Osteocyte (in vitro differentiated cells): ENCODE results near the gene CYP19A1. TPM values are rescaled to one million over a fixed set of nuclear protein-coding genes. Genes with fewer than 3 reads are reported as not detected.

Source experiments
- DNase-seq: peaks from one replicate; pipeline ENCODE4 v3.0.0; 2021; ENCODE audit warnings: mixed read lengths; ENCODE audit not compliant: unreplicated experiment; ENCODE audit errors: extremely low spot score
- H3K27ac Mint-ChIP-seq: one replicate; pipeline ENCODE4 v1.8.0; 2021; ENCODE audit warnings: mild to moderate bottlenecking, mixed read lengths; ENCODE audit not compliant: unreplicated experiment
- H3K27me3 Mint-ChIP-seq: one replicate; pipeline ENCODE4 v1.8.0; 2021; ENCODE audit warnings: mixed read lengths; ENCODE audit not compliant: unreplicated experiment
- H3K36me3 Mint-ChIP-seq: one replicate; pipeline ENCODE4 v1.8.0; 2021; ENCODE audit warnings: mixed read lengths; ENCODE audit not compliant: unreplicated experiment
- H3K4me1 Mint-ChIP-seq: one replicate; pipeline ENCODE4 v1.8.0; 2021; ENCODE audit warnings: mixed read lengths; ENCODE audit not compliant: unreplicated experiment
- H3K4me3 Mint-ChIP-seq: one replicate; pipeline ENCODE4 v1.8.0; 2021; ENCODE audit warnings: mild to moderate bottlenecking, moderate library complexity, mixed read lengths; ENCODE audit not compliant: unreplicated experiment
- H3K9me3 Mint-ChIP-seq: one replicate; pipeline ENCODE4 v1.8.0; 2021; ENCODE audit warnings: mixed read lengths; ENCODE audit not compliant: unreplicated experiment
- CTCF ChIP-seq: fragments of 200-600 bp; sonication (generic); IDR thresholded peaks from 2 replicates; pipeline ENCODE4 v1.5.0; 2021; ENCODE audit warnings: antibody characterized with exemption, mild to moderate bottlenecking, moderate library complexity
- total RNA-seq: library from RNA; stranded (reverse); gene quantifications from 2 replicates; pipeline ENCODE4 v1.2.1, GENCODE V29; 2021

CYP19A1 gene
- total RNA-seq, 1 donor from 2014 or later = not detected

GRCh38 chr15:51289290-51289689 lies 49.1 kb downstream of the CYP19A1 start:
- Mint-ChIP-seq H3K36me3 (no peaks in the 10 kb centered on the region), H3K27ac (no peak overlapping the region), H3K9me3 (no peaks in the 10 kb centered on the region), H3K4me3 (no peak overlapping the region), H3K27me3 (peaks cover 5% of the 10 kb centered on the region), H3K4me1 (no peaks in the 10 kb centered on the region)
- TF ChIP-seq CTCF = no peak
- DNase-seq = no peak

- Mint-ChIP-seq H3K4me3 (no peak overlapping the region), H3K9me3 (no peaks in the 10 kb centered on the region), H3K4me1 (no peaks in the 10 kb centered on the region), H3K36me3 (no peaks in the 10 kb centered on the region), H3K27ac (no peak overlapping the region), H3K27me3 (peaks cover 6% of the 10 kb centered on the region)
- TF ChIP-seq CTCF = no peak
- DNase-seq = no peak
Measured at GRCh38 chr15:51288143-51289065, 50.0 kb downstream of the CYP19A1 start.

DNA sequence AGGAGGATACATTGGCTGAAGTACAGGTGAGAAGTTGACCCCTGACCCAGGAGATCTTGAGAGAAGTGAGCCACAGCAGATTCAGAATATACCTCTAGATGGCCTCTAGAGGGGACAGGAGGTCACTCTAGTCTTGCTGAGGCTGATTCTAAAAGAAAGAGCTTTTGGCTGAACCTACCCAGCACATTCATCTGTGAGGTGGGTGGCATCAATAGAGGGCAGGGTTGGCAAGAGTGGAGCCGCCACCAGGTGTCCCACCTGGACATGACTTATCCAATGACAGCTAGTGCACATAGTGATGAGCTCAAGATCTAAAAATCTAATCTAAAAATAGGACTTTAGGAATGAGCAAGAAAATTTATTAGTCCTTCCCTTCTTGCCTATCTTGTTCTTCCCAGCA lies 51.6 kb downstream of the CYP19A1 start:
- H3K4me3 Mint-ChIP-seq = no peak overlapping the region
- no peaks in the 10 kb centered on the region for H3K9me3 Mint-ChIP-seq
- no peak for DNase-seq
- no peaks in the 10 kb centered on the region for H3K4me1 Mint-ChIP-seq
- H3K36me3 Mint-ChIP-seq = no peaks in the 10 kb centered on the region
- H3K27ac Mint-ChIP-seq = no peak overlapping the region
- TF ChIP-seq CTCF = no peak
- peaks cover 6% of the 10 kb centered on the region for H3K27me3 Mint-ChIP-seq

GRCh38 chr15:51285399-51285798 lies 53.0 kb downstream of the CYP19A1 start:
- H3K9me3 Mint-ChIP-seq = no peaks in the 10 kb centered on the region
- H3K27ac Mint-ChIP-seq = no peak overlapping the region
- no peak overlapping the region for H3K4me3 Mint-ChIP-seq
- H3K27me3 Mint-ChIP-seq = peaks cover 4% of the 10 kb centered on the region
- H3K4me1 Mint-ChIP-seq = no peaks in the 10 kb centered on the region
- H3K36me3 Mint-ChIP-seq = no peaks in the 10 kb centered on the region
- TF ChIP-seq CTCF = no peak
- no peak for DNase-seq

- Mint-ChIP-seq H3K4me3 (no peak overlapping the region), H3K4me1 (no peaks in the 10 kb centered on the region), H3K9me3 (no peaks in the 10 kb centered on the region), H3K27ac (no peak overlapping the region), H3K27me3 (peaks cover 4% of the 10 kb centered on the region), H3K36me3 (no peaks in the 10 kb centered on the region)
- DNase-seq = no peak
- no peak for TF ChIP-seq CTCF
Measured at GRCh38 chr15:51284871-51285270, 53.5 kb downstream of the CYP19A1 start.
